ENCODE measurements around the gene ENPP3. TPM values are rescaled to one million over a fixed set of nuclear protein-coding genes. Genes with fewer than 3 reads are reported as not detected.

Gene ENPP3
- polyA plus RNA-seq, 3 donors, result not detected

DNA sequence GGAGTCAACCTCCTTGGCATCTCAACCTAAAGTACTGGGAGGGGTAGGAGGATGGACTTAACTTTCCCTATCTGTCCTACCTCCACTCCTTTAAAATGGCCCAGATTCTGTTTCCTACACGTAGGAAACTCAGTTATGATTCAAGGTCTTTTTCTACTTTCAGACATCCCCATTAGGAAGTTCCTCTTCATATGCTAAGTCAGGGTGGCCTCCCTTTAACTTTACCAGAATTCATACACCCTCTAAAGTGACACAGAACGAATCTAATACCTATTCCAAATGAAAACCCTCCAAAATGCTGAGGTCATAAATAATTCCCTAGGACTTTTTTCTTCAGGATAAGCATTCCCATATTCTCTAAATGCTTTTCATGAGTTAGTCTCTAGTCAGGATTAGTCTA, 48.5 kb upstream of the ENPP3 start:
- Mint-ChIP-seq H3K36me3 (peaks cover 71 to 81% of the 10 kb centered on the region in 2 donors), H3K4me3 (no peak overlapping the region), H3K4me1 (no peaks in the 10 kb centered on the region), H3K27me3 (ENCODE audit: low read depth in 3 of 3) (no peaks in the 10 kb centered on the region), H3K9me3 (no peaks in the 10 kb centered on the region), H3K27ac (no peak overlapping the region)
- no peaks in the 10 kb centered on the region for H4K20me1 ChIP-seq (ENCODE audit: insufficient read depth, low read length)
- peaks cover 91 to 96% of the 10 kb centered on the region in 2 donors for H3K36me3 ChIP-seq (replicated peaks in 1 of 2; ENCODE audit: control insufficient read depth in 1 of 2, insufficient read depth in 2 of 2, low read length in 2 of 2)
- WGBS (ENCODE audit: insufficient coverage), result 100% methylated on average over 1 of the region's 2 CpGs
- H3K4me2 ChIP-seq (replicated peaks; ENCODE audit: extremely low read depth, low read length, poor library complexity, severe bottlenecking), result no peak overlapping the region
- H3K9ac ChIP-seq (ENCODE audit: insufficient read depth, low read length, poor library complexity, severe bottlenecking), result no peak overlapping the region
- no peaks in the 10 kb centered on the region for H3K4me1 ChIP-seq (ENCODE audit: control insufficient read depth in 1 of 2, insufficient read depth in 2 of 2, low read length in 2 of 2)
- no peaks in the 10 kb centered on the region for H3K27me3 ChIP-seq (ENCODE audit: control insufficient read depth in 2 of 2, insufficient read depth in 2 of 2, low read length in 2 of 2)
- no peaks in the 10 kb centered on the region for H3K9me3 ChIP-seq (replicated peaks in 1 of 2; ENCODE audit: control insufficient read depth in 1 of 2, insufficient read depth in 1 of 2, low read length in 2 of 2)
- H2AFZ ChIP-seq (ENCODE audit: insufficient read depth, low read depth, low read length, poor library complexity, severe bottlenecking), result no peak overlapping the region
- TF ChIP-seq, protein P1, sequence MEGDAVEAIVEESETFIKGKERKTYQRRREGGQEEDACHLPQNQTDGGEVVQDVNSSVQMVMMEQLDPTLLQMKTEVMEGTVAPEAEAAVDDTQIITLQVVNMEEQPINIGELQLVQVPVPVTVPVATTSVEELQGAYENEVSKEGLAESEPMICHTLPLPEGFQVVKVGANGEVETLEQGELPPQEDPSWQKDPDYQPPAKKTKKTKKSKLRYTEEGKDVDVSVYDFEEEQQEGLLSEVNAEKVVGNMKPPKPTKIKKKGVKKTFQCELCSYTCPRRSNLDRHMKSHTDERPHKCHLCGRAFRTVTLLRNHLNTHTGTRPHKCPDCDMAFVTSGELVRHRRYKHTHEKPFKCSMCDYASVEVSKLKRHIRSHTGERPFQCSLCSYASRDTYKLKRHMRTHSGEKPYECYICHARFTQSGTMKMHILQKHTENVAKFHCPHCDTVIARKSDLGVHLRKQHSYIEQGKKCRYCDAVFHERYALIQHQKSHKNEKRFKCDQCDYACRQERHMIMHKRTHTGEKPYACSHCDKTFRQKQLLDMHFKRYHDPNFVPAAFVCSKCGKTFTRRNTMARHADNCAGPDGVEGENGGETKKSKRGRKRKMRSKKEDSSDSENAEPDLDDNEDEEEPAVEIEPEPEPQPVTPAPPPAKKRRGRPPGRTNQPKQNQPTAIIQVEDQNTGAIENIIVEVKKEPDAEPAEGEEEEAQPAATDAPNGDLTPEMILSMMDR (IDR thresholded peaks at IDR 0.05), result no peak
- no peaks in the 10 kb centered on the region for H3K79me2 ChIP-seq (ENCODE audit: insufficient read depth, low read length)
- H3K27ac ChIP-seq (ENCODE audit: low read depth in 1 of 2, low read length in 2 of 2), result no peak overlapping the region
- no peak for DNase-seq
- no peak overlapping the region for H3K4me3 ChIP-seq (replicated peaks in 1 of 3; ENCODE audit: low read depth in 2 of 3, low read length in 3 of 3)
- intact Hi-C loops (cut with micrococcal nuclease), result no loop called here

DNA sequence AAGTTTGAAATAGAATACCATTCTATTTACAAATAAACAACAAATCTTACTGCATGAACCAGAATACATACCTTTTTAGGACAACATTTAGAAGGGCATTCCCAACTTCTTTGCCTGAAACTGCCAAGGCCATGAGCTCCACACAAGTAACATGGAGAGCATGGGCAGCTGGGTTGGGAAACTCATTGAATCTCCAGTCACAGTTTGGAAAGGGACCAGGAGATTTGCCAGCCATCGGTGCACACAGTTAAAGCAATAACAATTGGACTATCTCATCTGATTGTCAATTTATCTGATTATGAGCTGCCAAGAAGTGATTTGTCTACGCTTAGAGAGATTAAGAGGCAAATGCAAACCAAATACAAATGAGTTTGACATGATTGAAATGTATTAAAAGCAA, 44.2 kb upstream of the ENPP3 start:
- no CpG with 5 or more reads among the region's 2 CpGs for WGBS (ENCODE audit: insufficient coverage)
- TF ChIP-seq, protein P1 (IDR thresholded peaks at IDR 0.05), result no peak
- H3K9ac ChIP-seq (ENCODE audit: insufficient read depth, low read length, poor library complexity, severe bottlenecking), result no peak overlapping the region
- H4K20me1 ChIP-seq (ENCODE audit: insufficient read depth, low read length), result no peaks in the 10 kb centered on the region
- no peaks in the 10 kb centered on the region for H3K4me1 ChIP-seq (ENCODE audit: control insufficient read depth in 1 of 2, insufficient read depth in 2 of 2, low read length in 2 of 2)
- Mint-ChIP-seq H3K27me3 (ENCODE audit: low read depth in 3 of 3) (peaks cover 0 to 3% (median 2%) of the 10 kb centered on the region in 3 donors), H3K4me3 (no peak overlapping the region), H3K36me3 (peaks cover 79 to 90% of the 10 kb centered on the region in 2 donors), H3K9me3 (no peaks in the 10 kb centered on the region), H3K4me1 (no peaks in the 10 kb centered on the region), H3K27ac (no peak overlapping the region)
- intact Hi-C loops (cut with micrococcal nuclease), result no loop called here
- H3K9me3 ChIP-seq (replicated peaks in 1 of 2; ENCODE audit: control insufficient read depth in 1 of 2, insufficient read depth in 1 of 2, low read length in 2 of 2), result no peaks in the 10 kb centered on the region
- no peak overlapping the region for H3K27ac ChIP-seq (ENCODE audit: low read depth in 1 of 2, low read length in 2 of 2)
- no peaks in the 10 kb centered on the region for H3K79me2 ChIP-seq (ENCODE audit: insufficient read depth, low read length)
- no peak overlapping the region for H2AFZ ChIP-seq (ENCODE audit: insufficient read depth, low read depth, low read length, poor library complexity, severe bottlenecking)
- peaks cover 95 to 97% of the 10 kb centered on the region in 2 donors for H3K36me3 ChIP-seq (replicated peaks in 1 of 2; ENCODE audit: control insufficient read depth in 1 of 2, insufficient read depth in 2 of 2, low read length in 2 of 2)
- no peaks in the 10 kb centered on the region for H3K27me3 ChIP-seq (ENCODE audit: control insufficient read depth in 2 of 2, insufficient read depth in 2 of 2, low read length in 2 of 2)
- no peak overlapping the region for H3K4me3 ChIP-seq (replicated peaks in 1 of 3; ENCODE audit: low read depth in 2 of 3, low read length in 3 of 3)
- no peak overlapping the region for H3K4me2 ChIP-seq (replicated peaks; ENCODE audit: extremely low read depth, low read length, poor library complexity, severe bottlenecking)
- DNase-seq, result no peak

All from CD14-positive monocyte (primary cell).